Measurements from ENCODE around the gene CHST9. TPM values are rescaled to one million over a fixed set of nuclear protein-coding genes. Genes with fewer than 3 reads are reported as not detected.

Gene CHST9
- total and polyA plus RNA-seq, 9 of the 15 experiments (the other 6 are each of a cell fraction or from before 2014, with no cell fraction given) = not detected

DNA sequence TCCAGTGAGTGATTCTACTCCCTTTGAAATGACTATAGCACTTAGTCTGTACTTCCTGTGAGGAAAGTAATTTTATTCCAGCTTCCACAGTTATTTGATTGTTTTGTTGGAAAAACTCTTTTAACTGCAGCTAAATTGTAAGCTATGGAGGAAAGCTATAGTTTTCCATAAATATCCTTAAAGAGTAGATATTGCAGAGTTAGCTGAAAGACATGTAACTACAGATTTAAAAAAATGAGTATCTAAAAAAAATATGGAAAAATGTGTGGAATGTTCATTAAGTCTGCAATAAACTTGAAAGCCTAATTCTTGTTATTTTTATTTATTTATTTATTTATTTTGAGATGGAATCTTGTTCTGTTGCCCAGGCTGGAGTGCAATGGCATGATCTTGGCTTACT, 262.8 kb downstream of the CHST9 start:
- no peak overlapping the region for H2AFZ ChIP-seq (ENCODE audit: low read depth, low read length)
- ChIA-PET CTCF (ENCODE audit: low intra/inter-chr PET ratio) (no interaction called here), POLR2A (no interaction called here)
- FAIRE-seq (no peak), ATAC-seq (no peak), DNase-seq (ENCODE audit: extremely low read depth in 1 of 4, low spot score in 3 of 4) (no peak)
- no peak overlapping the region for H3K9ac ChIP-seq (ENCODE audit: insufficient read depth in 1 of 2, low read depth in 2 of 2, low read length in 2 of 2)
- no peaks in the 10 kb centered on the region for H4K20me1 ChIP-seq (replicated peaks; ENCODE audit: control insufficient read depth, insufficient read depth, low read length)
- H3K4me2 ChIP-seq (ENCODE audit: insufficient read depth, low read length) = no peak overlapping the region
- in situ Hi-C loops (cut with MboI) (no loop called here), intact Hi-C loops (cut with micrococcal nuclease) (no loop called here)
- no peaks in the 10 kb centered on the region for H3K36me3 ChIP-seq (ENCODE audit: control insufficient read depth, insufficient read depth, low read length)
- H3K27ac ChIP-seq (ENCODE audit: extremely low read depth, low read depth, low read length) = no peak overlapping the region
- no TSS peak for BruUV-seq (replicated peaks)
- H3K27me3 ChIP-seq (ENCODE audit: control insufficient read depth in 2 of 2, insufficient read depth in 2 of 2, low read length in 2 of 2) = no peaks in the 10 kb centered on the region
- no peaks in the 10 kb centered on the region for H3K79me2 ChIP-seq (ENCODE audit: control insufficient read depth, insufficient read depth, low read length)
- no peak overlapping the region for H3K4me3 ChIP-seq
- no peaks in the 10 kb centered on the region for H3K9me1 ChIP-seq (ENCODE audit: control insufficient read depth, insufficient read depth, low read length)
- H3K4me1 ChIP-seq (replicated peaks in 1 of 2; ENCODE audit: control insufficient read depth in 2 of 2, insufficient read depth in 2 of 2, low read length in 2 of 2) = no peaks in the 10 kb centered on the region
- no peaks in the 10 kb centered on the region for H3K9me3 ChIP-seq (replicated peaks; ENCODE audit: control insufficient read depth, insufficient read depth, low read depth, low read length)
- TF ChIP-seq CHD7 (IDR thresholded peaks at IDR 0.05; ENCODE audit: low read depth, low read length) (no peak), ATF3 (IDR thresholded peaks at IDR 0.05) (no peak), ATF3 (CRISPR knock-in tag; conservative IDR thresholded peaks at IDR 0.05) (no peak), IRF2 (CRISPR knock-in tag; IDR thresholded peaks at IDR 0.05) (no peak), CEBPZ (IDR thresholded peaks at IDR 0.05; ENCODE audit: borderline replicate concordance, low read depth, low read length) (no peak), ZNF586 (CRISPR knock-in tag; conservative IDR thresholded peaks at IDR 0.05) (no peak), TAF1 (IDR thresholded peaks at IDR 0.05; ENCODE audit: control insufficient read depth, extremely low read depth, insufficient read depth, low read length, severe bottlenecking) (no peak)
